ENCODE results near the gene GAS1. TPM values are rescaled to one million over a fixed set of nuclear protein-coding genes. Genes with fewer than 3 reads are reported as not detected.

Gene GAS1
- total RNA-seq, 4 donors from 2014 or later: 4.8 to 36.2 (median 11.3) TPM

DNA sequence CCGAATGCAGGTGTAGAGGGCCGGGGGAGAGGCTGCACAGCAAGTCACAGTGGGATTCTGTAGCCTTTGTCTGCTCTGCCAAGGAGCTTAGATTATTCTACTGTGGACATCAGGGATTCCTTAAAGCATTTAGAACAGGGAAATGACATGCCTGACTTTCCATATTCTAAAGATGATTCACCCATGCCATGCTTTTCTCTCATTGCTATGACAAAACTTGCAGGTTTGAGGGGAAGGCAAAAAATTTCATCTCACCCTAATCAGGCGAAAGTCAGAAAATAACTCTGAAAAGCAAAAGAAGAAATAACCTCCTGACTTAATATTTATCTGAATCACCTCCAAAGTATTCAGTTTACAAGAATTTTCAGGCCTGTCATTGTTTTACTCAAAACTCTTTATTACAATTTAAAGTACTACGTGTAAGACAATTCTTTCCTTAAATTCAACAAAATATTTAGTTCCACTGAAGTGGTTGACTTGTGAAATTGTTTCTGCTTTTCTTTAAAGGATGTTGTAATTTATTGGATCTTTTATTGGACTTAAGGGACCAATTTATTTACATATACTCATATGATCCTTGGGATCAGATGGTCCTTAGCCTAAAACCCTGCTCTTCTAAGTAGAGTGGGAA, 30.0 kb upstream of the GAS1 start:
- DNase-seq: no peak
- in situ Hi-C loops (cut with MboI; ENCODE audit: low pct_ligation_motif_present in 1 of 4, low pct_unique_long_range_greater_than_20kb in 1 of 4, low sequenced_read_pairs in 3 of 4) (no loop called here), intact Hi-C loops (cut with DNase I; ENCODE audit: low total_unique reads) (no loop called here)
- H3K4me1 ChIP-seq: no peaks in the 10 kb centered on the region
- no peak overlapping the region for H3K4me3 ChIP-seq
- TF ChIP-seq POLR2A (IDR thresholded peaks at IDR 0.05) (no peak), POLR2AphosphoS5 (IDR thresholded peaks at IDR 0.05) (no peak), EP300 (IDR thresholded peaks at IDR 0.05; ENCODE audit: low read depth) (no peak)
- TF ChIP-seq, protein P1, sequence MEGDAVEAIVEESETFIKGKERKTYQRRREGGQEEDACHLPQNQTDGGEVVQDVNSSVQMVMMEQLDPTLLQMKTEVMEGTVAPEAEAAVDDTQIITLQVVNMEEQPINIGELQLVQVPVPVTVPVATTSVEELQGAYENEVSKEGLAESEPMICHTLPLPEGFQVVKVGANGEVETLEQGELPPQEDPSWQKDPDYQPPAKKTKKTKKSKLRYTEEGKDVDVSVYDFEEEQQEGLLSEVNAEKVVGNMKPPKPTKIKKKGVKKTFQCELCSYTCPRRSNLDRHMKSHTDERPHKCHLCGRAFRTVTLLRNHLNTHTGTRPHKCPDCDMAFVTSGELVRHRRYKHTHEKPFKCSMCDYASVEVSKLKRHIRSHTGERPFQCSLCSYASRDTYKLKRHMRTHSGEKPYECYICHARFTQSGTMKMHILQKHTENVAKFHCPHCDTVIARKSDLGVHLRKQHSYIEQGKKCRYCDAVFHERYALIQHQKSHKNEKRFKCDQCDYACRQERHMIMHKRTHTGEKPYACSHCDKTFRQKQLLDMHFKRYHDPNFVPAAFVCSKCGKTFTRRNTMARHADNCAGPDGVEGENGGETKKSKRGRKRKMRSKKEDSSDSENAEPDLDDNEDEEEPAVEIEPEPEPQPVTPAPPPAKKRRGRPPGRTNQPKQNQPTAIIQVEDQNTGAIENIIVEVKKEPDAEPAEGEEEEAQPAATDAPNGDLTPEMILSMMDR (IDR thresholded peaks at IDR 0.05): no peak
- no peak overlapping the region for H3K27ac ChIP-seq
- 73 to 81% methylated on average over 2 to 4 of the region's 4 CpGs for WGBS, 2 donors (ENCODE audit: low coverage in 1 of 2)
- no peaks in the 10 kb centered on the region for H3K36me3 ChIP-seq
- no peaks in the 10 kb centered on the region for H3K9me3 ChIP-seq
- no peaks in the 10 kb centered on the region for H3K27me3 ChIP-seq

DNA sequence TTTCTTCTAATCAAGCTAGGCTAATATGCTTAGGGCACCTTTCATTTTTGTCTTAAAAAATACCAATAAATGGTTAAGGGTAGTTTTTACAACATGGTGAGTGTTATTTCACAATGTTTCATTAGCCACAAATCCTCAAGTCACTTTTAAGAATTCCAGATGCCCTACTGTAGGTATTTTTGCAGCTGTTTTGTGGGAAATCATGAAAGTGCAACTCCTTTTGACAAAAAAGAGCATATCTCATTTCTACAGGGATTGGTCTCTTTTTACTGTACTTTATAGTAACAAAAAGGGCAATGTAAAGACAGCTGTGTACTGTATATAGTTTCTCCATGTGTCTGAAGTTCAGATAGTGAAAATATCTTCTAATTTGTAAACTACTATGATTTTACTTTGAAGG, 28.3 kb upstream of the GAS1 start:
- Histone ChIP-seq H3K9me3 (no peaks in the 10 kb centered on the region), H3K4me3 (no peak overlapping the region), H3K36me3 (no peaks in the 10 kb centered on the region), H3K27me3 (no peaks in the 10 kb centered on the region), H3K27ac (no peak overlapping the region), H3K4me1 (no peaks in the 10 kb centered on the region)
- no peak for DNase-seq
- in situ Hi-C loops (cut with MboI; ENCODE audit: low pct_ligation_motif_present in 1 of 4, low pct_unique_long_range_greater_than_20kb in 1 of 4, low sequenced_read_pairs in 3 of 4): no loop called here
- TF ChIP-seq POLR2A (IDR thresholded peaks at IDR 0.05): no peak
- TF ChIP-seq, protein P1 (IDR thresholded peaks at IDR 0.05): no peak
- TF ChIP-seq POLR2AphosphoS5 (IDR thresholded peaks at IDR 0.05): no peak
- TF ChIP-seq EP300 (IDR thresholded peaks at IDR 0.05; ENCODE audit: low read depth): no peak
- intact Hi-C loops (cut with DNase I; ENCODE audit: low total_unique reads): no loop called here

DNA sequence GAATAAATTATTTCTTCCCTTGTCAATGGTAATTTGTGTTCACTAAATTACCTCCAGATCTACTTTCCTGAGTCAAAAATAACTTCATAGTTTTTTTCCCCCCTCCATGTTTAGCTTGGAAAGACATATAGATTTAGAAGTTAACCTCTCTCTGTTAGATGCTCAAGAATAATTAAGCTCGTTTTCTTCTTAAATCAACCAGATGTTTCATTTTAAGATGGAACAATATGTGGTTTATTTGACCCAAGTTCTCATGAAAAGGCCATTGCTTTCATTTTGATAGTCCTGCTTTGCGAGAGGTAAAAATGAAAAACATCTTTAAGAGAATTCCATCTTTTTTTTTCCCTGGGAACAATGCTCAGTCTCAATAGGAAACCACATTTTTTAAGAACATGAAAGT, 27.7 kb upstream of the GAS1 start:
- no peaks in the 10 kb centered on the region for H3K4me1 ChIP-seq
- H3K27me3 ChIP-seq: no peaks in the 10 kb centered on the region
- no peaks in the 10 kb centered on the region for H3K9me3 ChIP-seq
- no peaks in the 10 kb centered on the region for H3K36me3 ChIP-seq
- 56 to 66% methylated on average over 2 of the region's 2 CpGs for WGBS, 2 donors (ENCODE audit: low coverage in 1 of 2)
- intact Hi-C loops (cut with DNase I; ENCODE audit: low total_unique reads): no loop called here
- no peak overlapping the region for H3K27ac ChIP-seq
- TF ChIP-seq EP300 (IDR thresholded peaks at IDR 0.05; ENCODE audit: low read depth) (no peak), POLR2AphosphoS5 (IDR thresholded peaks at IDR 0.05) (no peak), POLR2A (IDR thresholded peaks at IDR 0.05) (no peak)
- TF ChIP-seq, protein P1 (IDR thresholded peaks at IDR 0.05): no peak
- no peak for DNase-seq
- H3K4me3 ChIP-seq: no peak overlapping the region
- in situ Hi-C loops (cut with MboI; ENCODE audit: low pct_ligation_motif_present in 1 of 4, low pct_unique_long_range_greater_than_20kb in 1 of 4, low sequenced_read_pairs in 3 of 4): no loop called here

DNA sequence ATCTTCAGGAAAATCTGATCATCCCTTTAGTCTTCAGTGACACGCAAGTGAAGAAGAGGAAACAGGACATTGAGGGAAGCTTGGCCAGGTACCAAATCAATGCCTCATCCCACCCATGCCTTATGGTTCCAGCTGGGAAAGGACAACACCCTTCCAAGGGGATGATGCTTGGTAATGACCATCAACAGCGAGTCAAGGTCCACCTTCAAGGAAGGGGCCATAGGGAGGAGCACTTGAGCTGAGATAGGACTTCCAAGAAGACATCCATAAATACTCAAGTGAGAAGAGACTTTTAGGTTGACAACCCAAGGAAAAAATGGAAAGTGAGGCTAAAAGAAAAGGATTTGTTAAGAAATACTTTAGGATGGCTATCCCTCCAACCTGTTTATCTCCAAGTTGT, 27.1 kb upstream of the GAS1 start:
- in situ Hi-C loops (cut with MboI; ENCODE audit: low pct_ligation_motif_present in 1 of 4, low pct_unique_long_range_greater_than_20kb in 1 of 4, low sequenced_read_pairs in 3 of 4) (loop anchor here in 1 of 4 donors (25.0 kb wide), 1 partner anchor 338 kb away; no protein-coding TSS in a partner anchor), intact Hi-C loops (cut with DNase I; ENCODE audit: low total_unique reads) (no loop called here)
- H3K36me3 ChIP-seq: no peaks in the 10 kb centered on the region
- no peaks in the 10 kb centered on the region for H3K27me3 ChIP-seq
- 74 to 80% methylated on average over 2 of the region's 2 CpGs for WGBS, 2 donors (ENCODE audit: low coverage in 1 of 2)
- no peak for DNase-seq
- TF ChIP-seq EP300 (IDR thresholded peaks at IDR 0.05; ENCODE audit: low read depth) (no peak), POLR2AphosphoS5 (IDR thresholded peaks at IDR 0.05) (no peak), POLR2A (IDR thresholded peaks at IDR 0.05) (no peak)
- TF ChIP-seq, protein P1 (IDR thresholded peaks at IDR 0.05): no peak
- H3K4me3 ChIP-seq: no peak overlapping the region
- H3K9me3 ChIP-seq: no peaks in the 10 kb centered on the region
- no peak overlapping the region for H3K27ac ChIP-seq
- no peaks in the 10 kb centered on the region for H3K4me1 ChIP-seq

Data from transverse colon (tissue), 4 donors.